Measurements from ENCODE around the gene SPEF2.

Gene SPEF2

DNA sequence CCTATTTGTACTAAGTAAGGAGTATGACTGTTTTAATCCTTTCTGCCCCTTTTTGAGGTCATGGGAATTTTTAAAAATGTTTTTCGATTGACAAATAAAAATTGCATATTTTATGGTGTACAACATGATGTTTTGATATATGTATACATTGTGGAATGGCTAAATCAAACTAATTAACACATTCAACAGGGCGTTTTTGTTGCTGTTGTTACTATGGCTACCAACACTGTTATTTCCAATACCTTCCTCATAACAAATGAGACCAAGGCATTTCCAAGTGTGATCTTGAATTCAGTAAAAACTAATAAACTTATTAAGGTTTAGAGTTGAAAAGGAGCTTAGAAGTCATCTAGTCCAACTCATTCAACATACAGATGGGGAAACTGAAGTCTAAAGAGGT is 30.2 kb upstream of the SPEF2 start:
- Histone ChIP-seq H3K27me3 (ENCODE audit: insufficient read depth, poor library complexity, severe bottlenecking) (no peaks in the 10 kb centered on the region), H3K27ac (replicated peaks) (no peak overlapping the region), H3K4me3 (replicated peaks; ENCODE audit: insufficient read depth, low read length) (no peak overlapping the region)
- no peak for DNase-seq (ENCODE audit: low read depth in 1 of 2, low spot score in 1 of 2)
- TF ChIP-seq, protein P1, sequence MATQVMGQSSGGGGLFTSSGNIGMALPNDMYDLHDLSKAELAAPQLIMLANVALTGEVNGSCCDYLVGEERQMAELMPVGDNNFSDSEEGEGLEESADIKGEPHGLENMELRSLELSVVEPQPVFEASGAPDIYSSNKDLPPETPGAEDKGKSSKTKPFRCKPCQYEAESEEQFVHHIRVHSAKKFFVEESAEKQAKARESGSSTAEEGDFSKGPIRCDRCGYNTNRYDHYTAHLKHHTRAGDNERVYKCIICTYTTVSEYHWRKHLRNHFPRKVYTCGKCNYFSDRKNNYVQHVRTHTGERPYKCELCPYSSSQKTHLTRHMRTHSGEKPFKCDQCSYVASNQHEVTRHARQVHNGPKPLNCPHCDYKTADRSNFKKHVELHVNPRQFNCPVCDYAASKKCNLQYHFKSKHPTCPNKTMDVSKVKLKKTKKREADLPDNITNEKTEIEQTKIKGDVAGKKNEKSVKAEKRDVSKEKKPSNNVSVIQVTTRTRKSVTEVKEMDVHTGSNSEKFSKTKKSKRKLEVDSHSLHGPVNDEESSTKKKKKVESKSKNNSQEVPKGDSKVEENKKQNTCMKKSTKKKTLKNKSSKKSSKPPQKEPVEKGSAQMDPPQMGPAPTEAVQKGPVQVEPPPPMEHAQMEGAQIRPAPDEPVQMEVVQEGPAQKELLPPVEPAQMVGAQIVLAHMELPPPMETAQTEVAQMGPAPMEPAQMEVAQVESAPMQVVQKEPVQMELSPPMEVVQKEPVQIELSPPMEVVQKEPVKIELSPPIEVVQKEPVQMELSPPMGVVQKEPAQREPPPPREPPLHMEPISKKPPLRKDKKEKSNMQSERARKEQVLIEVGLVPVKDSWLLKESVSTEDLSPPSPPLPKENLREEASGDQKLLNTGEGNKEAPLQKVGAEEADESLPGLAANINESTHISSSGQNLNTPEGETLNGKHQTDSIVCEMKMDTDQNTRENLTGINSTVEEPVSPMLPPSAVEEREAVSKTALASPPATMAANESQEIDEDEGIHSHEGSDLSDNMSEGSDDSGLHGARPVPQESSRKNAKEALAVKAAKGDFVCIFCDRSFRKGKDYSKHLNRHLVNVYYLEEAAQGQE (IDR thresholded peaks at IDR 0.05; ENCODE audit: insufficient replicate concordance, low read depth) = no peak
- TF ChIP-seq, protein P2, sequence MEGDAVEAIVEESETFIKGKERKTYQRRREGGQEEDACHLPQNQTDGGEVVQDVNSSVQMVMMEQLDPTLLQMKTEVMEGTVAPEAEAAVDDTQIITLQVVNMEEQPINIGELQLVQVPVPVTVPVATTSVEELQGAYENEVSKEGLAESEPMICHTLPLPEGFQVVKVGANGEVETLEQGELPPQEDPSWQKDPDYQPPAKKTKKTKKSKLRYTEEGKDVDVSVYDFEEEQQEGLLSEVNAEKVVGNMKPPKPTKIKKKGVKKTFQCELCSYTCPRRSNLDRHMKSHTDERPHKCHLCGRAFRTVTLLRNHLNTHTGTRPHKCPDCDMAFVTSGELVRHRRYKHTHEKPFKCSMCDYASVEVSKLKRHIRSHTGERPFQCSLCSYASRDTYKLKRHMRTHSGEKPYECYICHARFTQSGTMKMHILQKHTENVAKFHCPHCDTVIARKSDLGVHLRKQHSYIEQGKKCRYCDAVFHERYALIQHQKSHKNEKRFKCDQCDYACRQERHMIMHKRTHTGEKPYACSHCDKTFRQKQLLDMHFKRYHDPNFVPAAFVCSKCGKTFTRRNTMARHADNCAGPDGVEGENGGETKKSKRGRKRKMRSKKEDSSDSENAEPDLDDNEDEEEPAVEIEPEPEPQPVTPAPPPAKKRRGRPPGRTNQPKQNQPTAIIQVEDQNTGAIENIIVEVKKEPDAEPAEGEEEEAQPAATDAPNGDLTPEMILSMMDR (IDR thresholded peaks at IDR 0.05; ENCODE audit: insufficient read depth, low read length) = no peak
- no peak for TF ChIP-seq SPI1 (IDR thresholded peaks at IDR 0.05; ENCODE audit: borderline replicate concordance, low read depth)
- TF ChIP-seq GABPA (IDR thresholded peaks at IDR 0.05; ENCODE audit: low read depth) = no peak
- TF ChIP-seq POLR2AphosphoS5 (IDR thresholded peaks at IDR 0.05; ENCODE audit: low read depth) = no peak

DNA sequence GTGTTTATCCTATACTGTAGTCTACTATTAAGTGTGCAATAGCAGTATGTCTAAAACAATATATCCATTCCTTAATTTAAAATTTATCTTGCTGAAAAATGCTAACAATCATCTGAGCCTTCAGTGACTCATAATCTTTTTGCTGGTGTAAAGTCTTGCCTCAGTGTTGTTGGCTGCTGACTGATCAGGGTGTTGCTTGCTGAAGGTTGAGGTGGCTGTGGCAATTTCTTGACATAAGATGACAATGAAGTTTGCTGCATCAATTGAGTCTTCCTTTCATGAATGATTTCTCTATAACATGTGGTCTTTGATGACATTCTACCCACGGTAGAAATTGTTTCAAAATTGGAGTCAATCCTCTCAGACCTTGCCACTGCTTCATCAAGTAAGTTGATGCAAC is 24.3 kb upstream of the SPEF2 start:
- Histone ChIP-seq H3K27me3 (ENCODE audit: insufficient read depth, poor library complexity, severe bottlenecking) (no peaks in the 10 kb centered on the region), H3K4me3 (replicated peaks; ENCODE audit: insufficient read depth, low read length) (no peak overlapping the region), H3K27ac (replicated peaks) (no peak overlapping the region)
- TF ChIP-seq, protein P2 (IDR thresholded peaks at IDR 0.05; ENCODE audit: insufficient read depth, low read length) = no peak
- TF ChIP-seq, protein P1 (IDR thresholded peaks at IDR 0.05; ENCODE audit: insufficient replicate concordance, low read depth) = no peak
- no peak for TF ChIP-seq POLR2AphosphoS5 (IDR thresholded peaks at IDR 0.05; ENCODE audit: low read depth)
- TF ChIP-seq SPI1 (IDR thresholded peaks at IDR 0.05; ENCODE audit: borderline replicate concordance, low read depth) = no peak
- no peak for TF ChIP-seq GABPA (IDR thresholded peaks at IDR 0.05; ENCODE audit: low read depth)
- DNase-seq (ENCODE audit: low read depth in 1 of 2, low spot score in 1 of 2) = no peak

DNA sequence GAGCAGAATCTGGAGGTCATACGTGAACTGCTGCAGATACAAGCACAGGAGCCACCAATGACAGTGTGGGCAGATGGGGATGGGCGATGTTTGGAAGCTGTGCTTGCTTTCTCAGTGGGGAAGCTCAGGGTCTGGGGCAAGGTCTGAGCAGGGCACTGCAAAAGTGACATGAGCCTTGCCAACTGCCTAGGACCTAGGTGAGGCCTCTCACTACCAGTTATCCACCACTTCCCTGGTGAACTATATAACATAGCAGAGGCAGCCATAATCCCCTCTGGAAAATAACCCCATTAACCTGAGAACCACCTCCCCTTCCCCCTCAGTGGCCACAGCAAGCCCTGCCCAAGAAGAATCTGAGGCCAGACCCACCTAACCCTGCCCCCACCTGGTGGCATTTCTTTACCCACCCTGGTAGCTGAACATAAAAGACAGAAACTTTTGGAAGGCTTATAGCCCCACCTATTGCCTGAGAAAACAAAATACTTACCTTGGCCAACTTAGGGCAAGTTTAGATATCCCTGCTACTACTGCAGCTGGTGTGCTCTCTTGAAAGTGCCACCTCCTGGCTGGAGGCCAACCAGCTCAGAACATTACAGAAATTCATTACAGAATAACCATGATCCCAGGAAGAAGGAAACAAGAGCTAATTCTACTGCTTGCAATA is 18.8 kb upstream of the SPEF2 start:
- H3K27me3 ChIP-seq (ENCODE audit: insufficient read depth, poor library complexity, severe bottlenecking) = no peaks in the 10 kb centered on the region
- DNase-seq (ENCODE audit: low read depth in 1 of 2, low spot score in 1 of 2) = peak in 1 of 2 experiments; percentile 40
- no peak overlapping the region for H3K4me3 ChIP-seq (replicated peaks; ENCODE audit: insufficient read depth, low read length)
- no peak overlapping the region for H3K27ac ChIP-seq (replicated peaks)
- TF ChIP-seq, protein P2 (IDR thresholded peaks at IDR 0.05; ENCODE audit: insufficient read depth, low read length) = no peak
- TF ChIP-seq, protein P1 (IDR thresholded peaks at IDR 0.05; ENCODE audit: insufficient replicate concordance, low read depth) = no peak
- no peak for TF ChIP-seq POLR2AphosphoS5 (IDR thresholded peaks at IDR 0.05; ENCODE audit: low read depth)
- TF ChIP-seq SPI1 (IDR thresholded peaks at IDR 0.05; ENCODE audit: borderline replicate concordance, low read depth) = no peak
- no peak for TF ChIP-seq GABPA (IDR thresholded peaks at IDR 0.05; ENCODE audit: low read depth)

Data from HL-60 (cell line).